VCaP (cell line): ENCODE measurements around the gene RIPK1.
"Not testable (repeated sequence)": the region's sequence is repeated elsewhere in the genome, so short reads cannot be mapped to it uniquely, and the experiment has no call there.

Source experiments
- H3K27ac ChIP-seq: fragments of 450-650 bp; 2 replicates; pipeline ENCODE4 v1.5.1; 2017
- TF ChIP-seq, protein P1 (sequence below): fragments of 450-650 bp; conservative IDR thresholded peaks from 2 replicates; pipeline ENCODE4 v1.5.1; 2017; ENCODE audit warnings: mild to moderate bottlenecking, moderate library complexity

The RIPK1 gene

DNA sequence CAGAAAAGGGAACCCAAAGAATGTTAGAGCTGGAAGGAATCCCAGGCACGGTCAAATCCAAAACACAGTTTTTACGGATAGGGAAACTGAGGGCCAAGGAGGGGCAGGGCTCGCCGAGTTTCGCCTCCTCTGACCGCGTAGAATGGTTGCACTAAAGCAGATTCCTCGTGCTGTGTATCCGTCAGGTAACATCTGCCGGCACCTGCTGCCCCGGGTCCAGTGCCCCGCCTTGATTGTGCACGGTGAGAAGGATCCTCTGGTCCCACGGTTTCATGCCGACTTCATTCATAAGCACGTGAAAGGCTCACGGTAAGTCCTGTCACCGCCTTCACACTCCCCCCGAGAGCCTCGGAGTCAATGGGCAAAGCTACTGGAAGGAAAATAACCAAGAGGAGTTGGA is 71.9 kb downstream of the RIPK1 start:
- H3K27ac ChIP-seq: peak overlapping the region; percentile 73
- TF ChIP-seq, protein P1, sequence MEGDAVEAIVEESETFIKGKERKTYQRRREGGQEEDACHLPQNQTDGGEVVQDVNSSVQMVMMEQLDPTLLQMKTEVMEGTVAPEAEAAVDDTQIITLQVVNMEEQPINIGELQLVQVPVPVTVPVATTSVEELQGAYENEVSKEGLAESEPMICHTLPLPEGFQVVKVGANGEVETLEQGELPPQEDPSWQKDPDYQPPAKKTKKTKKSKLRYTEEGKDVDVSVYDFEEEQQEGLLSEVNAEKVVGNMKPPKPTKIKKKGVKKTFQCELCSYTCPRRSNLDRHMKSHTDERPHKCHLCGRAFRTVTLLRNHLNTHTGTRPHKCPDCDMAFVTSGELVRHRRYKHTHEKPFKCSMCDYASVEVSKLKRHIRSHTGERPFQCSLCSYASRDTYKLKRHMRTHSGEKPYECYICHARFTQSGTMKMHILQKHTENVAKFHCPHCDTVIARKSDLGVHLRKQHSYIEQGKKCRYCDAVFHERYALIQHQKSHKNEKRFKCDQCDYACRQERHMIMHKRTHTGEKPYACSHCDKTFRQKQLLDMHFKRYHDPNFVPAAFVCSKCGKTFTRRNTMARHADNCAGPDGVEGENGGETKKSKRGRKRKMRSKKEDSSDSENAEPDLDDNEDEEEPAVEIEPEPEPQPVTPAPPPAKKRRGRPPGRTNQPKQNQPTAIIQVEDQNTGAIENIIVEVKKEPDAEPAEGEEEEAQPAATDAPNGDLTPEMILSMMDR: no peak

DNA sequence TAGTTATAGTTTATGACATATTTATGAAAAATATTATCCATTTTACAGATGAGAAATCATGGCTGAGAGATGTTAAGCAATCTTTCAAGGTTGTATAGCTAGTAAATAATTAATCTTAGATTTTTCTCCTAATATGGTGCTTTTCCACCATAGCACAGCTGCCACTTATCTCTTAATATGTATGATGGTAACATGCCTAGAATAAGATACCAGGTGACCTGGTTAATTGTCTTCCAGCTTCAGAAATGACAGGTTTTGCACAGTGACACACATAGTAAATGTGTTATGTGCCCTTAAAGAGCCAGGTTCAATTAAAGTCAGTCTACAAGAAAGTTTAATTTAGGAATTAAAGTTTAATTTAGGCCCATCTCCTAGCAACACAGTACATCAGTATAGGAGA is 74.2 kb downstream of the RIPK1 start:
- TF ChIP-seq, protein P1: no peak

DNA sequence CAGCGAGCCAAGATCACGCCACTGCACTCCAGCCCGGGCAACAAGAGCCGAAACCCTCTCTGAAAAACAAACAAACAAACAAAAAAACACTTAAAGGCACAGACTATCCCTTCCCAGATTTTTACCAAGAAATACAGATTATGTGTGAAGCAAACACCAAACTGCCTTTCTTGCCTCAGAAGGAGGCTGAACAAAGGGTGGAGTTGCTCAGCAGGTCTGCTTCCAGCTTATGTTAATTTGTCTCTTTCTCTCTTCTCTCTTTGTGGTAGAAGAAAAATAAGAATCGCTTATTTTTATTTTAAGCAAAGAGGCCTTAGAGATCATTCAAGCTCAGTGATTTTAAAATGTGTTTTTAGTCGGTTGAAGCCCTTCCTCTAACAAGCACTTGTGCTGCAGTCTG is 74.9 kb downstream of the RIPK1 start:
- H3K27ac ChIP-seq: no peak overlapping the region
- TF ChIP-seq, protein P1: no peak

More for the DNA sequence above, 74.2 kb downstream of the RIPK1 start:
- no peak overlapping the region for H3K27ac ChIP-seq

DNA sequence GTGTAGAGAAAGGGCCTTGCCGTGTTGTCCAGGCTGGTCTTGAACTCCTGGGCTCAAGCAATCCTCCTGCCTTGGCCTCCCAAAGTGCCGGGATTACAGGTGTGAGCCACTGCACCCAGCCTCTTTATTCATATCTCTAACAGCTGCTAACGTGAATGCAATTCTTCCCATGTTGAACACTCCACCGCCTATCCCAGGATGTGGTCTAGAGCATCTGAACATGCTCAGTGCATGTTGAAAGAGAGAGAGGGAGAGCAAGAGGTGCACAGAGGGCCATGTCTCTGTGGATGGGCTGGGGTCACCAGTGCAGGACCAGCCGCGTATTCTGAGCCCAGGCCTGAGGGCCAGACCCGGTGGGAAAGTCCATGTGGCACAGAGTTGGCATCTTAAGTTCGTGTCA is 76.3 kb downstream of the RIPK1 start:
- TF ChIP-seq, protein P1: no peak
- no peak overlapping the region for H3K27ac ChIP-seq

DNA sequence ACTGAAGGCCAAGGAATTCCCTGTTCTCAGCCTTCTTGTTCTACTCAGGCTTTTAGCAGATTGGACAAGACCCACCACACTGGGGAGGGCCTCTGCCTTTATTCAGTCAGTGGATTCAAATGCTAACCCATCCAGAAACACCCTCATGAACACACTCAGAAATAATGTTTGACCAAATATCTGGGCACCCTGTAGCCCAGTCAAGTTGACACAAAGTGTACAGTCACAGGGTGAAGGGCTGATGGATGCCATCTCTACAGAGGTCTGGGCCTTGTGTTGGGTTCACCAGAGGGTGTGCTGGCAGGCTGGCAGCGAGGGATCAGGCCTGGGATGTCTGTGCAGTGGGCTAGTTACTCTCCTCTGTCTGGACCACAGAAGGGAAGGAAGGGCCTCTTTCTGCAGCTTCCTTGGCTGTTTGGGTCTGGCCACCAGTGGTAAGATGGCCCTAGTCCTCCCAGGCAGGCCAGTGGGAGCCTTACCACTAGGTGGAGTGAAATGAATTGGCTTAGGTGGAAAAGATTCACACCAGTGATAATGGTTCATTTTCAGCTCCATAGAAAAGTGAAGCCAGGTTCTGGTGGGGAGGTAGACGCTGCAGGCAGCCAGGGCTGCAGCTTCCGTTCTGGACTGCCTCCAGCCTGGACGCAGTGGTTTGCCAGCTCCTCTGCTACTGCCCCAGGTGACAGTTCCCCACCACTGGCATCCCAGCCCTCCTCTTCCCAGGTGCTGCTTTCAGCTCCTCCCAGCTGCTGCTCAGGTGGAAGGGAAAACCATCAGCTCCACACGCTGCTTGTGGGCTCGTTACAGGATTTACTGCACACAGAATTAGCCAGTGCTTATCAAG is 79.8 kb downstream of the RIPK1 start:
- no peak overlapping the region for H3K27ac ChIP-seq
- TF ChIP-seq, protein P1: no peak; the same call in 1 of the 2 replicates

DNA sequence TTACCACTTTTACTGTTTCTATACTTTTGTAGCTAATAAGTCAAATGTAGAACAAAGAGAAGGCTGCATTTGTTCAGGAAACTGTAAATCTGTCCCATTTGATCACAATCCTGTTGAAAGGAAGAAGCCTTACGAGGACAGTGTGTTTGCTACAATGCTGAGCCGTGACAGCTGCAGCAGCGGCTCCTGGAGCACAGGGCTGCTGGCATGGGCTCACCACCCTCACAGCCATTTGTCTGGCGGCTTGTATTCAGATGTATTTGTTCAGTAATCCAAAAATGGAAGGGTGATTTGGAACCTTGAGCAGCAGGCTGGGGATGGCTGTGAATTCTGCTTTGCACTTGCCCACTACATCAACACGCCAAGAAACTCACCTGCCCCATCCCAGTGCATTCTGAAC is 83.4 kb downstream of the RIPK1 start:
- TF ChIP-seq, protein P1: no peak
- peak overlapping the region; percentile 50 for H3K27ac ChIP-seq

DNA sequence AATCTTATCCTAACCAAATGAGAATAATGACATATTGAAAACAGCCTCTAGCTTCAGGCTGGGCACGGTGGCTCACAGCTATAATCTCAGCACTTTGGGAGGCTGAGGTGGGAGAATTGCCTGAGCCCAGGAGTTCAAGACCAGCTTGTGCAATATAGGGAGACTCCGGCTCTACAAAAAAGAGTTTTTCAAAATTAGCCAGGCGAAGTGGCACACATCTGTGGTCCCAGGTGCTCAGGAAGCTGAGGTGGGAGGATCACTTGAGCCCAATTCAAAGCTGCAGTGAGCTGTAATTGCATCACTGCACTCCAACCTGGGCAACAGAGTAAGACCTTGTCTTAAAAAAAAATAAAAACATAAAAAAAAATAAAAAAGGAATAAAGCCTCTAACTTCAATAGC is 84.4 kb downstream of the RIPK1 start:
- TF ChIP-seq, protein P1: no peak
- peak overlapping the region; percentile 50 for H3K27ac ChIP-seq

DNA sequence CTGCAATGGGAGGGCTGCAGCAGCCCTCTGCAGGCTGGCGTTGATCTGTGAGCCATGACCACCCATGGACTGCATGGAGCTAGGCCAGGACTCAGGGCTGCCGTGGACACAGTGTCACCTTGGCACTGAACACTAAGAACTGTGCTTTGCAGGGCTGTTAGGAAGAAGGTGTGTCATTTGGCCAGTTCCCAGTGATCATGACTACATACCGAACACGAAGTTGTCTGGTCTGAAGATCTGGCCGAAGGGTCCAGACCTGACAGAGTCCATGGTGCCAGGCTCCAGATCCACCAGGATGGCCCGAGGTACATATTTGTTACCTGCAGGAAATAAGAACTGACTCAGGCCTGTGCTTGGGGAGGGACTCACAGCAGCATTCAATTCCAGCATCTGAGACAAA is 87.1 kb downstream of the RIPK1 start:
- H3K27ac ChIP-seq: not testable (repeated sequence)

DNA sequence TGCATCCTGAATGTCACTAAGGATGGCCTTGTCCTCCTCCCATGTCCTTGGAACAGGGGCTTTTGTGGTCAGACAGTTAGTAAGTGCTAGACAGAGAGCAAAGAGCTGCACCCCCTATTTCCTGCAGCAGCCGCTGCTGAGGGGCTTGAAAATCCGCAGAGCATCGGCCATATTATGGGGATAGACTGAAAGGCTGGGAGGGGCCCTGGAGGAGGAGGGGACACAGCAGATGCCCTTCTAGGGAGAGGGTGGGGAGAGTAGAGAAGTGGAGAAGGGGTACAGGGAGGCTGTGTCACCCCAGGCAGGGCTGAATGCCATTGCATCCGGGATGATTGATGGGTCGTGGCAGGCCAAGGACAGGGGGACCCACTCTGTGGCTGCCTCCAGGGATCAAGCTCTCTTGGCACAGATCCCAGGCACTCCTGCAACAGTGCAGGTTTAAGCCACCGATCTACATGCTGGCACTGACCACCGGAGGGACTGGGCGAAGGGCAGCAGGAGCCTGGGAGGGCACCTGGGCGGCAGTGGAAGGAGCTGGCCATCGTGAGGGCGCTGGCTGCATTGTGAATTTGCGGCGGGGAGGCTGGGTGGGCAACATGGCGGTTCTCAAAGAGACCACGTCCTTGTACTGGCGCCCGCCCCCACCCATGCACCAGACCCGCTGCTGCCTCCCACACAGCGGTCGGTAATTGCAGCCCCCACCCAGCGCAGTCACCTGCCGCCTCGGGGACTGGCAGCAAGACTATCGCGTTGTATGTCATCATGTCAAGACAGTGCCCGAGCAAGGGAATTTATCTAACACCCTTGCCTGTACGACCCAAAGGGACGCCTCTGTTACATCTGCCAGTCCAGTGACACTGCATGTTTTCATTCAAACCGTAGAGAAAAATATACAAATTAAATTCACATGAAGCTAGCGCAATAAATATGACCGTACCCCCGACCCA is 88.2 kb downstream of the RIPK1 start:
- peak overlapping the region; percentile 65; the same call in 1 of the 2 replicates for H3K27ac ChIP-seq
